GM19395 (cell line): ENCODE results near the gene ADGRA3.
"Not testable (repeated sequence)": the region's sequence is repeated elsewhere in the genome, so short reads cannot be mapped to it uniquely, and the experiment has no call there.

Experiments used
- ATAC-seq: cut with Tn5 transposase; IDR thresholded peaks from one replicate; pipeline ENCODE4 v1.9.1; 2021; ENCODE audit warnings: mild to moderate bottlenecking, moderate library complexity; ENCODE audit not compliant: unreplicated experiment

The ADGRA3 gene

GRCh38 chr4:22480675-22481327, 35.1 kb downstream of the ADGRA3 start:
- ATAC-seq, result no peak

- no peak for ATAC-seq
Measured at GRCh38 chr4:22478426-22478825, 37.4 kb downstream of the ADGRA3 start.

GRCh38 chr4:22477813-22478182, 38.1 kb downstream of the ADGRA3 start:
- no peak for ATAC-seq

GRCh38 chr4:22477136-22477812, 38.6 kb downstream of the ADGRA3 start:
- ATAC-seq, result no peak

GRCh38 chr4:22476011-22476410, 39.9 kb downstream of the ADGRA3 start:
- no peak for ATAC-seq

GRCh38 chr4:22475311-22475646, 40.6 kb downstream of the ADGRA3 start:
- not testable (repeated sequence) for ATAC-seq

- ATAC-seq, result no peak
Measured at GRCh38 chr4:22474636-22475310, 41.1 kb downstream of the ADGRA3 start.

GRCh38 chr4:22473268-22473667, 42.6 kb downstream of the ADGRA3 start:
- ATAC-seq, result no peak

GRCh38 chr4:22471999-22472461, 43.8 kb downstream of the ADGRA3 start:
- ATAC-seq, result no peak

- no peak for ATAC-seq
Measured at GRCh38 chr4:22471419-22471818, 44.4 kb downstream of the ADGRA3 start.

GRCh38 chr4:22466581-22466980, 49.3 kb downstream of the ADGRA3 start:
- no peak for ATAC-seq

- ATAC-seq, result no peak
Measured at GRCh38 chr4:22465996-22466395, 49.9 kb downstream of the ADGRA3 start.

- ATAC-seq, result no peak
Measured at GRCh38 chr4:22465349-22465748, 50.5 kb downstream of the ADGRA3 start.

- ATAC-seq, result no peak
Measured at GRCh38 chr4:22463179-22463578, 52.7 kb downstream of the ADGRA3 start.

- no peak for ATAC-seq
Measured at GRCh38 chr4:22462688-22463087, 53.2 kb downstream of the ADGRA3 start.

- no peak for ATAC-seq
Measured at GRCh38 chr4:22460266-22460665, 55.6 kb downstream of the ADGRA3 start.

GRCh38 chr4:22458098-22458497, 57.8 kb downstream of the ADGRA3 start:
- no peak for ATAC-seq

GRCh38 chr4:22457348-22457747, 58.5 kb downstream of the ADGRA3 start:
- ATAC-seq, result no peak

- no peak for ATAC-seq
Measured at GRCh38 chr4:22456291-22456690, 59.6 kb downstream of the ADGRA3 start.

- no peak for ATAC-seq
Measured at GRCh38 chr4:22454955-22455354, 60.9 kb downstream of the ADGRA3 start.

GRCh38 chr4:22454216-22454838, 61.5 kb downstream of the ADGRA3 start:
- ATAC-seq, result no peak

GRCh38 chr4:22444813-22445212, 71.1 kb downstream of the ADGRA3 start:
- no peak for ATAC-seq
